Purkinje cell (primary cell): ENCODE data around the gene DPH1. TPM values are rescaled to one million over a fixed set of nuclear protein-coding genes. Genes with fewer than 3 reads are reported as not detected.

ENCODE experiments used
- polyA plus RNA-seq: library from polyadenylated mRNA; unstranded; fragments of >200 nt; fragmentation: Nextera tagmentation; gene quantifications from 2 replicates; pipeline ENCODE4 v1.2.1, GENCODE V29; 2014

Gene DPH1
- polyA plus RNA-seq = 3.1 and 22.5 TPM in 2 replicates

GRCh38 chr17:2029911-2030778, at the start of gene DPH1:
Gene DPH1, plus strand, starts transcription at chr17:2030153. Its CDS starts 17 bp downstream, at chr17:2030170.

DNA sequence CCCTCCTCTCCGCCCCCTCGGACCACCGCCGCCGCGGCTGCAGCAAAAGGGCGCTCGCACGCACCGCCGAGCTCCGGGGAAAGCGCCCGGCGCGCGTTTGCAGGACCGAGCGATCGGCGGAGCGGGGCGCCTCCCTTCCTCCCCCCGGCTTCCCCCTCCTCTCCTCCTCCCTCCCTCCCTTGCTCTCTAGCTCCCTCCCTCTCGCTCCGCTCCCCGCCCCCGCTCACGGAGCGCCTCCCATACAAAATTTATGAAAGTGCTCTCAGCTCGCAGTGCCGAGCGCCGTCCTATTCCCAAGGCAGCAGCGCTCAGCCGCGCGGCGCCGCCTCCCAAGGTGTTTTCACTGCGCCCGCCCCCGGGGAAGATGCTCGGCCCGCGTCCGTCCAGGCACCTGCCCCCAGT, 4.7 kb upstream of the DPH1 start, which contains the start of gene RTN4RL1:
Gene RTN4RL1 (minus strand): TSS at position 115 of the 402 bp plus-strand sequence. CDS start 469 bp downstream, outside the sequence.

DNA sequence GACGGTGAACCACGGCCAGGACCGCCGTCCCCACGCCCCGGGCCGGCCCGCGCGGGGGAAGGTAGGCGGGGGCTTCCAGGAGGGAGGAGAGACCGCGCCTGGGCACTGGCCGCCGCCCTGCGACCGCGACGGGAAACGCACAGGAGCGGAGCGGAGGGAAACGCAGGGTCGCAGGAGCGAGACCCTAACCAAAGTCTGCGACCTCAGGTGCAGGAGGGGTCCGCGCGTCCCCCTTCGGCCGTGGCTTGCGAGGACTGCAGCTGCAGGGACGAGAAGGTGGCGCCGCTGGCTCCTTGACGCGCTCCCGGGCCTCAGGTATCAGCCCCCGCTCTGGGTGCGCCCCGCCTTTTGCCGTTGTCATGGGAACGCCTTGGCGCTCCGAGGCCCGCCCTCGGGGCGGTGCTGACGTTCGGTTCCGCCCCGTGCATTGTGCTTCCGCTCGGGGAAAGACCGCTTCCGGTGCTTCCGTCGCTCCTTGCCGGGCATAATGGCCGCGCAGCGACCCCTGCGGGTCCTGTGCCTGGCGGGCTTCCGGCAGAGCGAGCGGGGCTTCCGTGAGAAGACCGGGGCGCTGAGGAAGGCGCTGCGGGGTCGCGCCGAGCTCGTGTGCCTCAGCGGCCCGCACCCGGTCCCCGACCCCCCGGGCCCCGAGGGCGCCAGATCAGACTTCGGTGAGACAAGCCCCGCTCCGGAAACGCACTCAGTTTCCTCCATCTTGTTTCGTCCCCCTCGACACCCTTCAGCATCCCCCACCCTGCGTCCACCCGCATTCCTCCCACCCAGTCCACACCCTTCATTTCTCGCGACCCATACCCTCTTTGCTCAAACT, 11.8 kb downstream of the DPH1 start, which contains the start of gene OVCA2:
Gene OVCA2 (plus strand): TSS at position 462 of the 829 bp plus-strand sequence. CDS start 26 bp downstream, at position 488.

DNA sequence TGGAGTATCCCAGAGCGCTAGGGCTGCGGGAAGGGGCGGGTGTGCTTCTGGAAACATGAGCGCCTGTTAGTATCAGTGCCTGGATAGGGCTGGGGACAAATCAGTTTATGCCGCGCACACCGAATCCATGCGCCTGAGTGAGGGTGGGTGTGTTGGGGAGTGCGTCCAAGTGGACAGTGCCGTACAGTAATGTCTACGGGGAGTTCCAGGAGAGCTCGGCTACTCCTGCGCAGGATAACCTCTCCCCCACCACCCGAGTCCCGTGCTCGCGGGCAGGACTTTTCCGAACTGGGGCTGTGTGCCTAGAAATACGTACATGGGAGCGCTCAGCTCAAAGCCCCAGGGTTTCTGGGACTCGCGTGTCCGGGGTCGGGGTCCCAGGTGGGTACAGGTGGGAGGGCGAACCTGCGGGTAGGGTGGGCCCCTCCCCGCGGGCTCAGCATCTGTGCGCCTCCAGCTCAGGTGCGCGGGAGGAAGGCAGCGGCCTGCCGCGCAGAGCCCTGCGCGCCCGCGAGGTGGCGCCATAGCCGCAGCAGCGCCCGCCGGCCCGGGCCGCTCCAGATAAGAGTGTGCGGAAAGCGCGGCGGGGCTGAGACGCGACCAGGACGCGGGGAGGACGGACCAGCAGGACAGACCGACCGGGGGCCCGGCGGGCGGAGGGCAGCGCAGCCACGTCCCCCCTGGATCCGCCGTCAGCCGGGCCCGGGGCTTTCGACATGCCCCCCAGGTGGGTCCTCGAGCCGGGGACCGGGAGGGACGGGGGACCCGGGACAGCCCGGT, 24.7 kb downstream of the DPH1 start, which contains the start of gene HIC1:
Gene HIC1 (plus strand): TSS at position 592 of the 780 bp plus-strand sequence. CDS start 1,588 bp downstream, outside the sequence.

Other genes with a start within 250 kb of the DPH1 start
- gene SMYD4, start 200.3 kb upstream of the DPH1 start, polyA plus RNA-seq = 2.8 and 3.3 TPM in 2 replicates
- 29.7 and 35.8 TPM in 2 replicates for gene RPA1, start 200.1 kb upstream of the DPH1 start, polyA plus RNA-seq
- 0.43 and 2.0 TPM in 2 replicates for gene RTN4RL1, start 4.8 kb upstream of the DPH1 start, polyA plus RNA-seq
- gene OVCA2, start 11.9 kb downstream of the DPH1 start, polyA plus RNA-seq = 2.9 and 6.5 TPM in 2 replicates
- not detected in 2 replicates for gene HIC1, start 24.9 kb downstream of the DPH1 start, polyA plus RNA-seq